GM10847 (cell line): Measurements from ENCODE around the gene PLEKHG1.

Experiments used
- POLR2A ChIP-seq: IDR thresholded peaks from 2 replicates; pipeline ENCODE4 v1.6.1; 2011; ENCODE audit not compliant: insufficient read length; ENCODE audit errors: extremely low read depth

Gene PLEKHG1

DNA sequence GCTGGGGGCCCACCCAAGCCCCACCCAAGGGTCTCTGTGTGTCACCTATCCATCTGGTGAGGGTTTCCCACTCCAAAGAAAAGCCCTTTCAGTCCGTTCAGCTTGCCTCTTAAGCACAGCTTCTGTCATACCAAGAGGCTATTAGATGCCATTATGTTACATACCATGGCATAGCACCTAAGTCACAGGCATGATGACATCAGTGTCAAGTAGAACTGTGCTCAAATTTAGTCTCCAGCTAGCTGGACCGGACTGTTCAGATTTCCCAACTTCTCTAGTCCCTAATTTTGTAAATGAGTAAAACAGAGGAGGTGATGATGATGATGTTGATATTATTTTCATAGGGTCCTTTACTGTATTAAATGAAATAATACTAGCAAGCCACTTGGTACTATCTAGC is 19.2 kb upstream of the PLEKHG1 start:
- TF ChIP-seq POLR2A = no peak

DNA sequence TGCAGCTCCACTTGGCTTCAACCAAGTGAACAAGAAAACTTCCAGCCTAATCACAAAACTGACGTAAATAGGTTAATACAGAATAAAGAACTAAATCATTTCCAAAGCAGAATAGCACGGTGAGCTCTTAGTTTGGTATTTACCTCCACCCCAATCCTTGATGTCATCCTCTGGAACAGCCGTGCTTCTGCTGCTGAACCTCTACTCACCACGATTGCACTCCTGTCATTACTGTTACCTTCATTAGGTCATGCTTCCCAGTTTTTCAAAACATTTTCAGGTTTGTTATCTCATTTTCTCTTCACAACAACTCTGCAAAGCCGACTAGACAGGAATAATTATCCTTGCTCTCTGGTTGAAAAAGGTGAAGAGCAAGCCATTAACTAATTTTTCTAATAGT is 15.6 kb upstream of the PLEKHG1 start:
- no peak for TF ChIP-seq POLR2A

DNA sequence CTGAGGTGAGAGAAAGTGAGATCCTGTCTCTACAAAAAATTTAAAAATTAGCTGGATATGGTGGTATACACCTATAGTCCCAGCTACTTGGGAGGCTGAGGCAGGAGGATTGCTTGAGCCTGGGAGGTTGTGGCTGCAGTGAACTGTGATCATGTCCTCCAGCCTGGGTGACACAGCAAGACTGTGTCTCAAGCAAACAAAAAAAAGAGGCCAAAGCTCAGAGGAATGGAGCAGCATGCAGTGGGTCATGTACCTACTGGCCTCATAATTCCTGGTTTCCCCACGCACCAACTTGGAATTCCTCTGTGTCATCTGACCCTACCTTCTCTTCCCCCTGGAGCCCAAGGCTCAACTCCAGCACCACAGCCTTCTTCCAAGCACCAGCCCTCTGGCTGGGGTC is 15.1 kb upstream of the PLEKHG1 start:
- TF ChIP-seq POLR2A = no peak

DNA sequence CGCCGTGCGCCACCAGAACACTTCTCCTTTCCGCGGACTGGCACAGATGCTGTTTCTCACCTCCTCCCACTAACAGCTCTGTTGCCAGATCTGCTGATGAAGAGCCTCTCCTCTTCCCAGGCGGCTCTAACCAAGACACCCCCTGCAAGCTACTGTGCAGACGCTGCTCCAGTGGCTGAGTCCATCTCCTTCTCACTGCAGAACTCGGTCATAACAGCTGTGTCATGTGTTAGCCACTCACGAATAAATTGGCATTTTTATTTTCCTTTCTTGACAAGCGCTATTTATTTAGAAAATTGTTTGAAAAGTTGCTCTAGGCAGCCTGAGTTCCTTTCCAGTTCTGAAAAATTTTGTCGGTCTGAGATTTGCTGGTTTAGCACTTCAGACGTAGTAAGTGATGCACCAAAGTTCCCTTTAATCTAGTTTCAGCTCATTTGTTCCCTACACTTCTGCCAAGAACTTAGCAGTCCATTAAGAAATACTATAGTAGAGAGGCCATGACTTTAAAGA is 12.8 kb upstream of the PLEKHG1 start:
- TF ChIP-seq POLR2A = no peak

DNA sequence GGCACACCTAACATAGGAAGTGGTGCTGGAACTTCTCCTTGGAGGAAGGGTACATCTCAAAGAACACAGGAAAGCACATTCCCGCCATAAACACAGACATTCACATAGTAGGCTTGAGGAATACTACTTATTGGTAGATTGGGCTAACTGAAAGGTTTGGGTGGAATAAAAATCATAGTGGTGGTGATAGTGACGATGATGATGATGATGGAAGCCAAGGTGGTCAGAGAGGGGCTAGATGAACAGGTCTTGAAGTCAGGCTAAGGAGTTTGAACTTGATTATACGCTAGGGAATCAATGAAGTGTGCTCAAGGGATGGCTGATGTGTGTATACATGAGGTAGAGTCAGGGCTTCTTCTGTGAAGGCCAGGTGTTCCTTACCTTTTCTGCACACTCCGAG is 12.0 kb upstream of the PLEKHG1 start:
- TF ChIP-seq POLR2A = no peak

DNA sequence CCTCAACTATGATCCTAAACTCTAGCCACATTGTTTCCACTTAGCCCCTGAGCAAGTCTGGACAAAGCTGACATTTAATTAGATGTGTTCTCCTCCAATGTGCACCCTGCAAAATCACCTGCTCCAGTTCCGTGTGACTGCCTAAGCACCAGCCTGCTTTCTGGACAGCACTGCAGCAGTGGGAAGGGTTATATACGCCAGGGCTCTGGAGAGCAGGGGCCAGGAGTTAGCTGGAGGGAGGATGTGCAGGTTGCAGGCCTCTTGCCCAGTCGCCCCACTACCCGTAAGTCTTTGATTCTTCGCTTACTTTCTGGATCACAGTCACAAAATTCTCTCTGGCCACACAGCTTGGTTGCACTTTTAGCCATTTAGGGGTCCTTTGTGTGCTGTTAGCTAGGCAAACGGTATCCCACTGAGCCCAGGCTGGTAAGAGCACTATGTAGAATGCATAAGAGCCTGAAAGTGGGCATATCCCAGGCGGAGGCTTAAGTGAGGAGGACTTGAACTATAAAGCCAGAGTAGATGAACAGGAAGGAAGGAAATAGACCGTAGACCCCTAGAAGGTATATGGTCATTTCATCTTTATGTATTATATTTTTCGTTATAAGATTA is 10.7 kb upstream of the PLEKHG1 start:
- TF ChIP-seq POLR2A = no peak

DNA sequence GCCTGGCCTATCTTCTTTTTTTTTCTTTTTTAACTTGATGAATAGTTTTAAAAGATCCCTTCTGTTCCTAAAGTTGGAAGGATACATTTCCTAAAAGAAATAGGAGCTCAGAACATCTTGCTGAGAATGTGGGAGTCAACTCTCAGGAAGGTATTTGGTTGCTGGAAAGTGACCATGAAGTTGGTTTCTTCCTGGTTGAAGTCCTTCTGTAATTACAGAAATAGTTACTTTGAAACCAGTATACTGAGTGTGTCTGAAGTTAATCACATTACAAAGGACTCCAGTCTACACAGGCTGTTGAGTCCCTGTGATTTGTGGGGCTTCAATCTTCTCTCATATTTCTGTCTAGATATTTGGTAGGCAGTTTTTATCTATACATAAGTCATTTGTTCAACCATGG is 9.8 kb upstream of the PLEKHG1 start:
- no peak for TF ChIP-seq POLR2A

DNA sequence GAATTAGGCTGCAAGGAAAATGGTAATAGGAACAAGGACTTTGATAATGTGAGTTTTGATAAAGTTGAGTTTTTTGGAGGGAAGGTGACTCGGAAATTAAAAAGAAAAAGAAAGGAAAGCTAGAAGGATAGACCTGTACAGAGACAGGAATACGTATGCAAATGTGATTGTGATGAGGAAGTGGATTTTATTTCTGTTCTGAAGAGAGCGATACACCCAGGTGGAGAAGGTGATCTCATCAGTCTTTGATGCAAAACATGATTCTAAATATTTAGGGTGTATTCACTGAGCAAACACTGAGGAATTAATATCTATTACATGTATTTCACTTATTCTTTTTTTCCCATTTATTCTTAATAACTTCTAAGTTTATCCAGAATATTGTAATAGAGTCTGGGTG is 9.2 kb upstream of the PLEKHG1 start:
- TF ChIP-seq POLR2A = no peak

DNA sequence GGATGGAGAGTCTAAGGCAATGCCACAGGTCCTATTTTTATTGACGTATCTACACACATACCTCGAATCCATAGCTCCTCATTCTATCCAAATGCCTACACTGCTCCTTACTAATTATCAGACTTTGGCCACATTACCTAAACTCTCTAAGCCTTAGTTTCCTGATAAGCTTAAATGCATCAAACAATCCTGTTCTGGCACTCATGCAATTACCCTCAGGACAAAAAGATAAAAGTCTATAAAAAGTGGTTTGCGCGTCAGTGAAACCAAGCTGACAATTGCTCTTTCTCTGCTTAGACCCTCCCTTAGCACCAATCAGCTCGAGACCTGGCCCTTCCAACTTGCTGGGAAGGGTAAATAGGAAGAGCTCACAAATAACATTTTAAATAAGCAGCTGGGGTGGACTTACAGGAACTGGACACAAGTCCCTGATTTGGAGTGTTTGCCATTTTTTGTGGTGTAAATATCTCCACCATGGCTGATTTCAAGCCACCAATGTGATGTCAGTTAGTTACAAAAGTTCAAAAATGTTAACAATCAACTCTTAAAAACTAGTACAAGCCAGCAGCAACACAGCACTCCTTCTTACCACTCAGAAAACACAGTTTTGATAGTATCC is 7.2 kb upstream of the PLEKHG1 start:
- TF ChIP-seq POLR2A = no peak

DNA sequence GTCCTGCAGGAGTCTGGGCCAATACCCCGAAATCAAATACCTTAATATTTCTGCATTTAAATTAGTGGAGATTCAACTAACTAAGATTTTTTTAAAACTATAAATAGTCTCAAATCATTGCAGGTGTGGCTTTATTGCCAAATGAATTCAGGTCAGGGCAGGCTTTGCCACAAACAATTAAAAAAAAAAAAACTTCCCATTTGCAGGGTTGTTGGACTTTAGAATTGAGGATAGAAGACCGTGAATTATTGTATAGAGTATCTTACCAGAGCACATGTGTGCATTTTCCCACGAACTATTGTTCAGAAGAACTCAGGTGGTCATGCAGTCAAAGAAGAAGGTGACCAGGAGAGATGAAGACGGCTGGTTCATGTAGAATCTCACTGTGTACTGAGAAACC is 6.6 kb upstream of the PLEKHG1 start:
- TF ChIP-seq POLR2A = no peak

DNA sequence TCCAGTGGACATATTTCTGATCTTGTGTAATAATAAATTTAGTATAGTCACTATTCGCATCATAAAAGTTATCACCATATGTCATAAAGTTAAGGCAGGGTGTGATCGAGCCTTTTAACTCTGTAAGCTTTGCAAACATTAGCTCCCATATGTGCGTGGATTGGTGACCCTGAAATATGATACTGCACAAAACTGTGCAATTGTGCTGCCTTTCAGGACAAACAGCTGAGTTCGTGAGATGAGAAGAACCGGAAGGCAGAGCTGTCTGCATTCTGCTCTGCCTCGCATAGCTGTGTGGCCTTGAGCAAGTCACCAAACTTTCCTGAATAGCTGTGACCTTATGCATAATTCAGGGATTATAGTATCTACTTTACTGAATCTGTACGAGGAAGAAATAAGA is 3.2 kb upstream of the PLEKHG1 start:
- TF ChIP-seq POLR2A = no peak

DNA sequence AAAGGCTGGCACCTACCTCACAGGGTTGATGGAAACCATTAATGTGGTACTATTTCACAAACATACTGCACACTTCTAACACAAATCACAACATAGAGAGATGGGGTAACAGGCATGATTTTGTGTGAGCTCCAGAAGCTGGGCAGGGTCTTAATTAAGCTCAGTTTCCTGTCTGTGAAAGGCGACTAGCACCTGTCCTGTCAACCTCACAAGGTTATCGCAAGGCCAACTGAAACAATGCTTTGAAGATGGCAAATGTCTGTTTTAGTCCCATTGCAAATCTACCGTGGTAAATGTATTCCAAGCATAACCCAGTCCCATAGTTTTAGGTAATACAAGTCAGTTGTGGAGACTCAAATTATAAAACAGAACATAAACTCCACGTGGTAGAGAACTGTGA is 1.3 kb upstream of the PLEKHG1 start:
- TF ChIP-seq POLR2A = no peak

DNA sequence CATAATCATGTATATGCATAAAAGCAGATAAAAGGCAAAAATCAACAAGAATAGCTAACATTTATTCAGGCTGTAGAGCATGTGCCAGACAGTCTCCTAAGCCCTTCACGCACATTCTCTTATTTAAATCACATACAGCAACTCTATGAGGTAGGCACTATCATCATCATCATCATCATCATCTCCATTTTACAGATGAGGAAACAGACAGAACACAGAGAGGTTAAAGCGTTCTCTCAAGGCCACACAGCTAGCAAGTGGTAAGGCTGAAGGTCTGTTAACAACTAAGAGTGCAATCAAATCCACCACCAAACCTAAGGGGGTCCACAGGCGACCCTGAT is 857 bp upstream of the PLEKHG1 start:
- TF ChIP-seq POLR2A = no peak

DNA sequence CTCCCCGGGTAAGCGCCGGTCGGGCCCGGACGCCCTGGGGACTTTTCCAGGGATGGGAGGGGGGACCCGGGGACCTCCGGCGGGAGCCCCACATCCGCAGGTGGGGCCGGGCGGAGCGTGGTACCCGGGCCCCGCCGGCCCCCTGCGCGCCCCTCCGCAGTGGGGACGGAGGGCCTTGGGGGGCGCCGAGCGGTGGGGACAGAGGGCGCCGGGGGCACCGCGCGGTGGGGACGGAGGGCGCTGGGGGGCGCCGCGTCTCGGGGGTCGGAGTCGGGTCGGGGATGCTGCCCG is 270 bp downstream of the PLEKHG1 start:
- TF ChIP-seq POLR2A = no peak

DNA sequence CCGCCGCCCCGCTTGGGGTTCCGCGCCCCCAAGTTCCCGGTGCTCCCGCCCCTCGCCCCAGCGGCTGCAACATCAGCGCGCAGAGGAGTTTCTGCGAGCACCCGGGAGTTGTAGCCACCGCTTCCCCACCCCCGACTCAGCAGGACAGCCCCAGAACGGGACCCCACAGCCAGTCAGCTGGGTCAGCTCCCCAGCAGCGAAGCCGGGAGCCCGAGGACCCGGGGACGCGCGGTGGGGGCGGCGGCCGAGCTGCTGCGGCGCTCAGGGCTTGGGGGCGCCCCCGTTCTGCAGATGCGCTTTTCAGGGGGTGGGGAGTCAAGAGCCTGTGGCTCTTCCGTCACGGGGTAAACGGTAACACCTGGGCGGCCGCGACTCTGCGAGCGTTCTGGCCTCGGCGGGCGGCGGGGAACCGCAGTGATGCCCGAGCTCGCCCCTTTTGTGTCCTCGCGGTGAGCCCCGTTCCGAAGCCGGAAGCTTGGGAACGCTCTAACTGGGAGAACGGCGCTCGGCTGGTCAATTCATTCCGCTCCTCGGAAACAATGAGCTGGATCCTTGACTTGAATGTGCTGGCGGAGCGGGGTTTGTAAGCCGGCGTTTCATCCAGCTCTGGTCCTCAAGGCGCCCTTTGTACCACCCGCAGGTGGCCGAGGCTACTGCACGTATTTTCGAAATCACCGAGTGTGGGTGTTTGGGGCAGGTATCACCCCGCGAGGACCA is 774 bp downstream of the PLEKHG1 start:
- TF ChIP-seq POLR2A = no peak

DNA sequence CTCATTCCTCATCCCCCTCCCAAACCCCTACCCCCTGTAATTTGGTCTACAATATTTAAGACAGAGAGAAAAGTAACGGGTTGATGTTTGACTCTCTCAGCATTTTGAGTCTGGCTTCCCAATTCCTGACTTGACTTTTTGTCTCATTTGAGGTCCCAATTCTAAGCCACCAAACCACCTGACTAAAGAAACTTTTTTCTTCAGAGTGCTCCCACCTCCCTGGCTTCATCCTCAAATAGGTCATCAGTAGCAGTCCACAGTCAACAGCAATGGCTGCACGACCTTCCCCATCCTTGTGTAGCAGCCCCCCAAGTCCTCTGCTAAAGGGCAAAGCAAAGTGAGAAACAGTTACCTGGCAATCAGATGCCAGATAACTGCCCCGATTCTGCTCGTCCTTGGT is 1.8 kb downstream of the PLEKHG1 start:
- TF ChIP-seq POLR2A = no peak

DNA sequence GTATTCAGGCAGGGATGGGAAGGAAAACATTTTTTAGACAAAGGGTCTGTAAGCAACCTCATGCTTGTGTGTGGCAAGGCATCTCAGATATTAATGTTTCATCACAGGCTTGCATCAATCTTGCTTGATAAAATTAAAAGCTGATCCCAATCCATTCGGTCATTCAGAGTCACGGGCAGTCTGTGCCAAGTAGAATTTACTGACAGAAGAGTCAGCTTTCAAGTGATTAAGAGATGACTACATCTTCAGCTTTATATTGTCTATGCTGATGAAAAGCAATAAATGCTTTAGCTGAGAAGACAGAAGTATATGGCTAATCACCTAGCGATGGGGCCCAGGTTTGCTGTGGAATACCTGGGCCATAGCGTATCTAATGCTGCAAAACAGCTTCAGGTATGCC is 3.5 kb downstream of the PLEKHG1 start:
- no peak for TF ChIP-seq POLR2A
